Thyroid gland (tissue), 4 donors: ENCODE measurements around the gene BCL6. TPM values are rescaled to one million over a fixed set of nuclear protein-coding genes. Genes with fewer than 3 reads are reported as not detected.

Experiments
- DNase-seq, 2 donors: peaks; one replicate each; pipeline ENCODE4 v3.0.0-alpha.2; 2019
- H3K27ac ChIP-seq, 3 donors: fragments of 200-600 bp; sonication (generic); 1 replicate in 2 of 3; 2 replicates in 1 of 3; pipeline ENCODE4 v1.5.1; 2016 to 2019; ENCODE audit warnings: mild to moderate bottlenecking in 1 of 3, moderate library complexity in 1 of 3
- H3K27me3 ChIP-seq: fragments of 200-600 bp; sonication (generic); one replicate; pipeline ENCODE4 v1.5.1; 2019
- H3K36me3 ChIP-seq, 2 donors: fragments of 200-600 bp; sonication (generic); one replicate each; pipeline ENCODE4 v1.5.1; 2016 to 2019
- H3K4me1 ChIP-seq, 2 donors: fragments of 200-600 bp; sonication (generic); one replicate each; pipeline ENCODE4 v1.5.1; 2017 to 2019
- H3K4me3 ChIP-seq, 3 donors: fragments of 200-600 bp; sonication (generic); replicated peaks in 1 of 3; 1 replicate in 2 of 3; 2 replicates in 1 of 3; pipeline ENCODE4 v1.5.1; 2016; ENCODE audit warnings: mild to moderate bottlenecking in 1 of 3
- H3K9me3 ChIP-seq: fragments of 200-600 bp; sonication (generic); one replicate; pipeline ENCODE4 v1.5.1; 2017
- POLR2A ChIP-seq, 2 donors: fragments of 450-650 bp; IDR thresholded peaks; one replicate each; pipeline ENCODE4 v1.6.1; 2017; ENCODE audit warnings: antibody characterized with exemption in 2 of 2, mild to moderate bottlenecking in 2 of 2, moderate library complexity in 1 of 2
- WGBS, 2 donors: methylation state at CpG; one replicate each; pipeline ENCODE4 v1.1.5; 2017; 5-methylcytosine and 5-hydroxymethylcytosine counted together
- intact Hi-C: fragments of 100-400 bp; cut with DNase I; formaldehyde crosslinking; loops from one replicate; pipeline ENCODE4 v1.15.1; 2023
- total RNA-seq, 4 donors: library from RNA; depleted of rRNA; stranded (reverse); fragments of >200 nt; gene quantifications; one replicate each; pipeline ENCODE4 v1.2.3, GENCODE V29; 2016
- TF ChIP-seq, protein P1 (sequence below), 6 experiments: fragments of 200-600 bp in 3 of 6; fragments of 450-650 bp in 3 of 6; sonication (generic) in 3 of 6; IDR thresholded peaks; one replicate each; pipeline ENCODE4 v1.5.1; 2016 to 2019; ENCODE audit warnings: antibody characterized with exemption in 6 of 6, mild to moderate bottlenecking in 2 of 6, inconsistent platforms in 1 of 6, moderate library complexity in 1 of 6

BCL6 gene
- total RNA-seq, 4 donors from 2014 or later: 40.3 to 109 (median 67.2) TPM

DNA sequence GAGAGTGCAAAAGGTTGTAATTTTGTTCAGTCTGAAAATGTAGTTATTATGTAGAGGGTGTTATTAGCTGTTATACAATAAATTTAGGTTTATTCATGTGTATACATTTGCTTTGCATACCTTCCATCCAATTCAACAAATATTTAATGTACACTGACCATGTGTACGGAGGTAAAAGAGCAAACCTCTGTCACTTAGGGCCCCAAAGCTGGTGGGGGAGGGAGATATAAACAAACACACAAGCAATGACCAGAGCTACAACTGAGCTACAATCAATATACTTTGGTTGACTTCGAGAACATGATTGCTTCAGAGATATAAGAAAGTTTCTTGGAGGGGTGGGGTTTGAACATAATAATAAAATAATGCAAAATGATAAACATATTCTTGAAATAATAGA lies 17.5 kb upstream of the BCL6 start:
- intact Hi-C loops: no loop called here
- no peaks in the 10 kb centered on the region for H3K4me1 ChIP-seq
- H3K27ac ChIP-seq: no peak overlapping the region
- no peak overlapping the region for H3K4me3 ChIP-seq
- H3K9me3 ChIP-seq: no peaks in the 10 kb centered on the region
- TF ChIP-seq, protein P1, sequence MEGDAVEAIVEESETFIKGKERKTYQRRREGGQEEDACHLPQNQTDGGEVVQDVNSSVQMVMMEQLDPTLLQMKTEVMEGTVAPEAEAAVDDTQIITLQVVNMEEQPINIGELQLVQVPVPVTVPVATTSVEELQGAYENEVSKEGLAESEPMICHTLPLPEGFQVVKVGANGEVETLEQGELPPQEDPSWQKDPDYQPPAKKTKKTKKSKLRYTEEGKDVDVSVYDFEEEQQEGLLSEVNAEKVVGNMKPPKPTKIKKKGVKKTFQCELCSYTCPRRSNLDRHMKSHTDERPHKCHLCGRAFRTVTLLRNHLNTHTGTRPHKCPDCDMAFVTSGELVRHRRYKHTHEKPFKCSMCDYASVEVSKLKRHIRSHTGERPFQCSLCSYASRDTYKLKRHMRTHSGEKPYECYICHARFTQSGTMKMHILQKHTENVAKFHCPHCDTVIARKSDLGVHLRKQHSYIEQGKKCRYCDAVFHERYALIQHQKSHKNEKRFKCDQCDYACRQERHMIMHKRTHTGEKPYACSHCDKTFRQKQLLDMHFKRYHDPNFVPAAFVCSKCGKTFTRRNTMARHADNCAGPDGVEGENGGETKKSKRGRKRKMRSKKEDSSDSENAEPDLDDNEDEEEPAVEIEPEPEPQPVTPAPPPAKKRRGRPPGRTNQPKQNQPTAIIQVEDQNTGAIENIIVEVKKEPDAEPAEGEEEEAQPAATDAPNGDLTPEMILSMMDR (IDR thresholded peaks at IDR 0.05): no peak
- no peak for TF ChIP-seq POLR2A (IDR thresholded peaks at IDR 0.05)
- no peaks in the 10 kb centered on the region for H3K27me3 ChIP-seq
- WGBS, 2 donors: 82 to 83% methylated on average over 2 of the region's 2 CpGs
- no peak for DNase-seq
- H3K36me3 ChIP-seq: no peaks in the 10 kb centered on the region

DNA sequence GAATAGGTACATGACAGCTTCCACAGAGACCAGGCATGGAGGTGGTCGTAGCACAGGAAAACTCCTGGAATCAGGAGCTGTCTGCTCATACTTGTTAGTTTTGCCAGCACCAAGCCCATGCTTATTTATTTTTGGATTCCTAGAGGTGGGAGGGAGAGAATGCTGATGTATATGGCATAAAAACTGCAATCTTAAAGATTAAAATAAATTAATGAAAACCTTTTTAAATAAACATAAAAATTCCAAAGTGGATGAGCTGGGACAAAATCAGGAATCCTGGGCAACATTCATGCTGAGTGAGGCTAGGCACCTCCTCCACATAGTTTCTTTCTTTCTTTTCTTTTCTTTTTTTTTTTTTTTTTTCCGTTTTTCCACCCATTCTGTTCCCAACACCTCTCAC lies 14.3 kb upstream of the BCL6 start:
- no peak for DNase-seq
- intact Hi-C loops: loop anchor here (10.0 kb wide), 1 partner anchor 395 kb away; the partner anchor contains the start of gene LPP
- 81 to 85% methylated on average over 2 of the region's 2 CpGs for WGBS, 2 donors

DNA sequence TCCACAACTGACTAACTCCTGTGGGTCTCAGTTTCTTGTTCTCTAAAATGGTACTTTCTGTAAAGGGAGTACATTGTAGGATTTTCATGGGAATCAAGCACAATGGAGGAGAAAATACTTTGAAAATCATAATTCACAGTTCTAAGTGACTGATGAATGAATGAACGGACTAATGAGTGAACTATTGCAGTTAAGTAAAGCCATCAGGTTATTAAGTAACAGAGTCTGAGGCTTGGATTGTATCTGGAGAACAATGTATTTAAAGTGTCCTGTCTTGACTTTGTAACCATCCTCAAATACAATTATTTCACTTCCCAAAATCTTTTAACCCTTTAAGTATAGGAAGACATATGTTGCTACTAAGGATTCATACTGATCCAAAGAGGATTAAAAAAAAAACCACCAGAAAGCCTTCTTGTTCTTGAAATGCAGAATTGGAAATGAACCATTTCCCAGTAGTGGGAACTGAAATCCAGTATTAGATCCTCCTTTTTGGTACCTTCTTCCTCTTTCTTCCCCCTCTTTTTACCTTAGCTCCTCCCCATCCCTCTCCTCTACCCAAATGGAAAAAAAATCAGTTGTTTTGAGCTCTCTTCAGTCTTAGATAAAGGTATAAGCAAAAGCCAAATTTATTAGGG lies 13.2 kb upstream of the BCL6 start:
- Histone ChIP-seq H3K36me3 (no peaks in the 10 kb centered on the region), H3K4me3 (no peak overlapping the region), H3K27ac (no peak overlapping the region), H3K27me3 (no peaks in the 10 kb centered on the region), H3K9me3 (no peaks in the 10 kb centered on the region), H3K4me1 (no peaks in the 10 kb centered on the region)
- no peak for TF ChIP-seq POLR2A (IDR thresholded peaks at IDR 0.05)
- TF ChIP-seq, protein P1 (IDR thresholded peaks at IDR 0.05): no peak
- intact Hi-C loops: loop anchor here (10.0 kb wide), 1 partner anchor 396 kb away; the partner anchor contains the start of gene LPP
- 91 to 92% methylated on average over 1 of the region's 1 CpG for WGBS, 2 donors
- DNase-seq: no peak

More for the DNA sequence above, 14.3 kb upstream of the BCL6 start:
- no peak overlapping the region for H3K4me3 ChIP-seq
- no peaks in the 10 kb centered on the region for H3K9me3 ChIP-seq
- no peaks in the 10 kb centered on the region for H3K27me3 ChIP-seq
- no peak overlapping the region for H3K27ac ChIP-seq
- H3K36me3 ChIP-seq: no peaks in the 10 kb centered on the region
- TF ChIP-seq, protein P1 (IDR thresholded peaks at IDR 0.05): no peak
- no peak for TF ChIP-seq POLR2A (IDR thresholded peaks at IDR 0.05)
- H3K4me1 ChIP-seq: no peaks in the 10 kb centered on the region

DNA sequence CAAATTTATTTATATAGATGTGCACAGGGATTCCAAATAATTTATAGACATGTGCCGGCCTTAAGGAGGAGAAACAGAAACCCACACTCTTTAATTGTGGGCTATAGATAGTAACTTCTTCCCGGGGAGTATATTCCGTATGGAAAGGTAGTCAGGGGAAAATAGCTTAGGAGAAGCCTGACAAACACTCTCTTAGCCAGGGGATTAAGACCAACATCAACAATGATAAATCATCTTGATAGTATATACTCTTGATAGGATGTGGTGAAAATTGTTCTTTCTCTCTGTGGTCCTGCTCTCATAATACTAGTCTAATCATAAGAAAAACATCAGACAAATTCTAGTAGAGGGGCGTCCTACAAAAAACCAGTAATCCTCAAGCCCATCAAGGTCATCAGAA lies 8.2 kb upstream of the BCL6 start:
- Histone ChIP-seq H3K4me3 (no peak overlapping the region), H3K27ac (no peak overlapping the region), H3K27me3 (no peaks in the 10 kb centered on the region), H3K4me1 (peaks cover 8 to 14% of the 10 kb centered on the region in 2 donors), H3K9me3 (no peaks in the 10 kb centered on the region), H3K36me3 (no peaks in the 10 kb centered on the region)
- TF ChIP-seq, protein P1 (IDR thresholded peaks at IDR 0.05): no peak
- no peak for TF ChIP-seq POLR2A (IDR thresholded peaks at IDR 0.05)
- WGBS, 2 donors: 87 to 90% methylated on average over 4 of the region's 4 CpGs
- intact Hi-C loops: loop anchor here (10.0 kb wide), 1 partner anchor 401 kb away; the partner anchor contains the start of gene LPP
- no peak for DNase-seq

DNA sequence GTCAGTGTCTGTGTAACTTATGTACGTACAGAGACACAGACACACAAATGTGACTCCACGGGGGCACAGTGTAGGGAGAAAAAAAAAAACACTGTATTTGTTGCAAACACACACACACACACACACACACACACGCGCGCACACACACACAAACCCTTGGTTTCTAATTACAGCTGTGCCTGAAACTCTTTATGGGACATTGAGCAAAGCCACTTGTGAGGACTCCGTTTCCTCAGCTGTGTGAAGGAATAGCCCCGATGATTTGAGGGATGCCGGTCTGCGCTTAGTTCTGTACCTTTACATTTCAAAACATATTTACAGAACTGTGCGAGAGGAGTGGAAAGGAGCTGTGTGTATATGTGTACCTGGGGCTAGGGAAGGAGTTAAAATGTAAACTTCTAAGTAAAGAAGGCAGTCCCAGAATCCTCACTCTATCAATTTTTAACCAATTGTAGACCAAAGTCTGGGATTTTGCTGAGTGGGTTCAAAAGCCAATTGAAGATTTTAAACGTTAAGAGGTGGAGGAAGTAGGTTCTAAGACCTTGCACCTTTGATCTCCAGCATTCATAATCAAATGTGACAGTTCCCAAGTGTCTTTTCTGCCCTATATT lies 5.3 kb upstream of the BCL6 start:
- Histone ChIP-seq H3K4me1 (peaks cover 24 to 28% of the 10 kb centered on the region in 2 donors), H3K4me3 (no peak overlapping the region), H3K36me3 (no peaks in the 10 kb centered on the region), H3K27me3 (no peaks in the 10 kb centered on the region), H3K27ac (peak overlapping the region; percentile 19 to 72 (median 66)), H3K9me3 (no peaks in the 10 kb centered on the region)
- whole genome bisulfite sequencing, 2 donors: 36 to 46% methylated on average over 11 of the region's 11 CpGs
- TF ChIP-seq, protein P1 (IDR thresholded peaks at IDR 0.05): no peak
- TF ChIP-seq POLR2A (IDR thresholded peaks at IDR 0.05): no peak
- intact Hi-C loops: loop anchor here (10.0 kb wide), 1 partner anchor 404 kb away; the partner anchor contains the start of gene LPP
- DNase-seq: peak; percentile 30 to 74
